HG02938 (cell line): ENCODE results near the gene PRKAG2.
A peak's percentile ranks its signal among the peaks of the same experiment; 100 is the strongest.
"Not testable (repeated sequence)": the region's sequence is repeated elsewhere in the genome, so short reads cannot be mapped to it uniquely, and the experiment has no call there.

Experiments used
- ATAC-seq: cut with Tn5 transposase; IDR thresholded peaks from one replicate; pipeline ENCODE4 v1.9.1; 2021; ENCODE audit warnings: mild to moderate bottlenecking, moderate library complexity; ENCODE audit not compliant: unreplicated experiment

PRKAG2 gene

GRCh38 chr7:151852486-151853396 lies 24.2 kb downstream of the PRKAG2 start:
- no peak for ATAC-seq

GRCh38 chr7:151851782-151852181 lies 25.1 kb downstream of the PRKAG2 start:
- no peak for ATAC-seq

- no peak for ATAC-seq
These were observed 25.7 kb downstream of the PRKAG2 start for GRCh38 chr7:151851145-151851751.

GRCh38 chr7:151850491-151851124 lies 26.3 kb downstream of the PRKAG2 start:
- ATAC-seq: no peak

- no peak for ATAC-seq
These were observed 27.0 kb downstream of the PRKAG2 start for GRCh38 chr7:151849879-151850260.

GRCh38 chr7:151849008-151849878 lies 27.7 kb downstream of the PRKAG2 start:
- ATAC-seq: no peak

- no peak for ATAC-seq
These were observed 29.2 kb downstream of the PRKAG2 start for GRCh38 chr7:151847681-151848081.

- no peak for ATAC-seq
These were observed 29.8 kb downstream of the PRKAG2 start for GRCh38 chr7:151847136-151847535.

GRCh38 chr7:151845412-151846205 lies 31.3 kb downstream of the PRKAG2 start:
- ATAC-seq: no peak

- ATAC-seq: no peak
These were observed 32.1 kb downstream of the PRKAG2 start for GRCh38 chr7:151844825-151845200.

- ATAC-seq: no peak
These were observed 32.7 kb downstream of the PRKAG2 start for GRCh38 chr7:151844071-151844824.

- no peak for ATAC-seq
These were observed 33.7 kb downstream of the PRKAG2 start for GRCh38 chr7:151843181-151843580.

GRCh38 chr7:151841395-151842051 lies 35.4 kb downstream of the PRKAG2 start:
- ATAC-seq: not testable (repeated sequence)

GRCh38 chr7:151840088-151840910 lies 36.6 kb downstream of the PRKAG2 start:
- ATAC-seq: no peak

- ATAC-seq: no peak
These were observed 37.4 kb downstream of the PRKAG2 start for GRCh38 chr7:151839451-151839921.

GRCh38 chr7:151838861-151839381 lies 38.0 kb downstream of the PRKAG2 start:
- ATAC-seq: peak; percentile 48

GRCh38 chr7:151838072-151838471 lies 38.8 kb downstream of the PRKAG2 start:
- no peak for ATAC-seq
